Sigmoid colon (tissue), 7 donors: ENCODE data around the gene CACNA1E. TPM values are rescaled to one million over a fixed set of nuclear protein-coding genes. Genes with fewer than 3 reads are reported as not detected.

Experiments
- DNase-seq: peaks from one replicate; pipeline ENCODE4 v3.0.0-alpha.2; 2019
- H3K27ac ChIP-seq, 4 donors: fragments of 200-600 bp; sonication (generic); one replicate each; pipeline ENCODE4 v1.5.1; 2016 to 2019; ENCODE audit warnings: mild to moderate bottlenecking in 1 of 4
- H3K27me3 ChIP-seq, 3 donors: fragments of 200-600 bp; sonication (generic); one replicate each; pipeline ENCODE4 v1.5.1; 2019; ENCODE audit warnings: mild to moderate bottlenecking in 1 of 3
- H3K36me3 ChIP-seq, 4 donors: fragments of 200-600 bp; sonication (generic); one replicate each; pipeline ENCODE4 v1.5.1; 2016 to 2019
- H3K4me1 ChIP-seq, 4 donors: fragments of 200-600 bp; sonication (generic); one replicate each; pipeline ENCODE4 v1.5.1; 2017 to 2019
- H3K4me3 ChIP-seq, 4 donors: fragments of 200-600 bp; sonication (generic); one replicate each; pipeline ENCODE4 v1.5.1; 2017 to 2019; ENCODE audit warnings: mild to moderate bottlenecking in 2 of 4, moderate library complexity in 1 of 4
- H3K9me3 ChIP-seq, 4 donors: fragments of 200-600 bp in 3 of 4; sonication (generic) in 3 of 4; one replicate each; pipeline versions ENCODE4 v1.5.1 to v1.6.1; 2013 to 2019
- EP300 ChIP-seq, 4 donors: sonication (generic); formaldehyde crosslinking; IDR thresholded peaks; one replicate each; pipeline ENCODE4 v1.6.1; 2017; ENCODE audit warnings: antibody characterized with exemption in 4 of 4
- POLR2A ChIP-seq, 2 donors: fragments of 450-650 bp; IDR thresholded peaks; one replicate each; pipeline ENCODE4 v1.6.1; 2016; ENCODE audit warnings: antibody characterized with exemption in 2 of 2, mild to moderate bottlenecking in 2 of 2, moderate library complexity in 2 of 2
- POLR2AphosphoS5 ChIP-seq, 4 donors: sonication (generic); formaldehyde crosslinking; IDR thresholded peaks; one replicate each; pipeline ENCODE4 v1.6.1; 2017; ENCODE audit warnings: antibody characterized with exemption in 4 of 4
- WGBS, 2 donors: extraction: QIAGEN DNeasy Blood & Tissue Kit; methylation state at CpG; one replicate each; pipeline ENCODE4 v1.1.7; 2013; 5-methylcytosine and 5-hydroxymethylcytosine counted together
- intact Hi-C: fragments of 100-400 bp; cut with DNase I; formaldehyde crosslinking; loops from one replicate; pipeline ENCODE4 v1.15.1; 2023
- polyA plus RNA-seq, 3 donors: library from polyadenylated mRNA; stranded (reverse); fragments of 200-250 nt; gene quantifications; one replicate each; pipeline ENCODE4 v1.2.3, GENCODE V29; 2013
- total RNA-seq, 4 donors: library from RNA; depleted of rRNA; stranded (reverse); fragments of >200 nt; gene quantifications; one replicate each; pipeline ENCODE4 v1.1.0, GENCODE V29; 2016
- TF ChIP-seq, protein P1 (sequence below), 4 experiments: fragments of 450-650 bp in 3 of 4; fragments of 200-600 bp in 1 of 4; IDR thresholded peaks; one replicate each; pipeline ENCODE4 v1.5.1; 2016 to 2019; ENCODE audit warnings: antibody characterized with exemption in 4 of 4, mild to moderate bottlenecking in 3 of 4, moderate library complexity in 2 of 4
- donor health status: healthy with polysubstance abuse.
- donor health status: Bipolar disorder and iron deficiency.
- donor health status: healthy.

The CACNA1E gene
- total and polyA plus RNA-seq, 7 donors, result 0.16 to 1.1 (median 0.36) TPM; not detected in 2

DNA sequence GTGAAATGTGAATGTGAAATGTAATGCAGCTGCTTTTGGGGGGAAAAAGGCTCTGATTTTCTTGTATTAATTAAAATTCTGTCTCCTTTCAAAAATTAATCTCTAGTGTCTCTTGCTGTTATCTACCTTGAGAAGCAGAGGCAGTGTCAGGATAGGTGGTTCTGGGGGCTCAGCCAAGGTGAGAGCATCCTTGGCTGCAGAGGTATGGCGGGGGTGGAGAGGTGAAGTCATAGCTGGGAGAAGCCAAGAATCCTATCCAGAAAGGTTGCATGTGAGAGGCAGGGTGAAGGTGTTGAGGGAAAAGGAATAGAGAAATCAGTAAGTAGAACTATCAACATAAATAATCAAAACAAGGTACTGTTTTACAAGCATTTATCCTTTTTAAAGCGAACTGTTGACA lies 181.2 kb downstream of the CACNA1E start:
- intact Hi-C loops, result no loop called here
- no peak for DNase-seq
- 87 to 92% methylated on average over 2 of the region's 2 CpGs for WGBS, 2 donors
- Histone ChIP-seq H3K36me3 (no peaks in the 10 kb centered on the region), H3K9me3 (peaks cover 0 to 5% (median 0%) of the 10 kb centered on the region in 4 donors), H3K4me1 (no peaks in the 10 kb centered on the region), H3K4me3 (no peak overlapping the region), H3K27me3 (no peaks in the 10 kb centered on the region), H3K27ac (no peak overlapping the region)
- TF ChIP-seq POLR2AphosphoS5 (IDR thresholded peaks at IDR 0.05) (no peak), POLR2A (IDR thresholded peaks at IDR 0.05) (no peak), EP300 (IDR thresholded peaks at IDR 0.05) (no peak)
- TF ChIP-seq, protein P1, sequence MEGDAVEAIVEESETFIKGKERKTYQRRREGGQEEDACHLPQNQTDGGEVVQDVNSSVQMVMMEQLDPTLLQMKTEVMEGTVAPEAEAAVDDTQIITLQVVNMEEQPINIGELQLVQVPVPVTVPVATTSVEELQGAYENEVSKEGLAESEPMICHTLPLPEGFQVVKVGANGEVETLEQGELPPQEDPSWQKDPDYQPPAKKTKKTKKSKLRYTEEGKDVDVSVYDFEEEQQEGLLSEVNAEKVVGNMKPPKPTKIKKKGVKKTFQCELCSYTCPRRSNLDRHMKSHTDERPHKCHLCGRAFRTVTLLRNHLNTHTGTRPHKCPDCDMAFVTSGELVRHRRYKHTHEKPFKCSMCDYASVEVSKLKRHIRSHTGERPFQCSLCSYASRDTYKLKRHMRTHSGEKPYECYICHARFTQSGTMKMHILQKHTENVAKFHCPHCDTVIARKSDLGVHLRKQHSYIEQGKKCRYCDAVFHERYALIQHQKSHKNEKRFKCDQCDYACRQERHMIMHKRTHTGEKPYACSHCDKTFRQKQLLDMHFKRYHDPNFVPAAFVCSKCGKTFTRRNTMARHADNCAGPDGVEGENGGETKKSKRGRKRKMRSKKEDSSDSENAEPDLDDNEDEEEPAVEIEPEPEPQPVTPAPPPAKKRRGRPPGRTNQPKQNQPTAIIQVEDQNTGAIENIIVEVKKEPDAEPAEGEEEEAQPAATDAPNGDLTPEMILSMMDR (IDR thresholded peaks at IDR 0.05), result no peak

DNA sequence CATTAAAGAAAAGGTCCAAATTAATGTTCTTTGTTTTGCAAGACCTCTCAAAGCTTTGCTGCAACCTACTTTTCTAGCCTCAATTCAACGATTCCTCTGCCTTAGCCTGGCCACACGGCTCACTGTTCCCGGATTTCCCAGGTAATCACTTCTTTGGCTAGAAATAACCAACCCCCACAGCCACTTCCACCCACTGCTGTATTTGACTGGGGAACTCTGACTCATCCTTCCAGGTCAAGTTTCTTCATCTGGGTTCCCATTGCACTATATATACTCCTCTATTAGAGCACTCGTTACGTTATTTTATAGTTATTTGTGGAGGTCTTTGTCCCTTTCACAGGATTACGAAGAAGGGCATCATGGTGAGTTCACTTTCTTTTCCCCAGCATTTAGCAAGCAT lies 185.9 kb downstream of the CACNA1E start:
- Histone ChIP-seq H3K4me1 (no peaks in the 10 kb centered on the region), H3K27ac (no peak overlapping the region), H3K9me3 (peaks cover 0 to 4% (median 0%) of the 10 kb centered on the region in 4 donors), H3K36me3 (no peaks in the 10 kb centered on the region), H3K27me3 (no peaks in the 10 kb centered on the region), H3K4me3 (no peak overlapping the region)
- 73 to 79% methylated on average over 6 of the region's 6 CpGs for WGBS, 2 donors
- TF ChIP-seq, protein P1 (IDR thresholded peaks at IDR 0.05), result no peak
- TF ChIP-seq EP300 (IDR thresholded peaks at IDR 0.05) (no peak), POLR2A (IDR thresholded peaks at IDR 0.05) (no peak), POLR2AphosphoS5 (IDR thresholded peaks at IDR 0.05) (no peak)
- intact Hi-C loops, result no loop called here
- no peak for DNase-seq

- H3K4me1 ChIP-seq, result no peaks in the 10 kb centered on the region
- H3K4me3 ChIP-seq, result no peak overlapping the region
- H3K27me3 ChIP-seq, result no peaks in the 10 kb centered on the region
- H3K27ac ChIP-seq, result no peak overlapping the region
- H3K9me3 ChIP-seq, result peaks cover 0 to 4% (median 0%) of the 10 kb centered on the region in 4 donors
- intact Hi-C loops, result loop anchor here (5.0 kb wide), 1 partner anchor 197 kb away; no protein-coding TSS in a partner anchor
- H3K36me3 ChIP-seq, result no peaks in the 10 kb centered on the region
- TF ChIP-seq POLR2A (IDR thresholded peaks at IDR 0.05) (no peak), EP300 (IDR thresholded peaks at IDR 0.05) (no peak)
- WGBS, 2 donors, result 43 to 73% methylated on average over 3 of the region's 3 CpGs
- DNase-seq, result no peak
Observed at GRCh38 chr1:181674617-181675016, 191.3 kb downstream of the CACNA1E start.

GRCh38 chr1:181675091-181675917 lies 192.0 kb downstream of the CACNA1E start:
- Histone ChIP-seq H3K4me3 (no peak overlapping the region), H3K27me3 (no peaks in the 10 kb centered on the region), H3K4me1 (no peaks in the 10 kb centered on the region), H3K27ac (no peak overlapping the region), H3K9me3 (peaks cover 0 to 4% (median 0%) of the 10 kb centered on the region in 4 donors), H3K36me3 (no peaks in the 10 kb centered on the region)
- WGBS, 2 donors, result 54 to 69% methylated on average over 10 of the region's 10 CpGs
- DNase-seq, result no peak
- TF ChIP-seq, protein P1 (IDR thresholded peaks at IDR 0.05), result no peak
- TF ChIP-seq EP300 (IDR thresholded peaks at IDR 0.05), result no peak
- no peak for TF ChIP-seq POLR2AphosphoS5 (IDR thresholded peaks at IDR 0.05)
- TF ChIP-seq POLR2A (IDR thresholded peaks at IDR 0.05), result no peak
- intact Hi-C loops, result loop anchor here (5.0 kb wide), 1 partner anchor 198 kb away; no protein-coding TSS in a partner anchor

DNA sequence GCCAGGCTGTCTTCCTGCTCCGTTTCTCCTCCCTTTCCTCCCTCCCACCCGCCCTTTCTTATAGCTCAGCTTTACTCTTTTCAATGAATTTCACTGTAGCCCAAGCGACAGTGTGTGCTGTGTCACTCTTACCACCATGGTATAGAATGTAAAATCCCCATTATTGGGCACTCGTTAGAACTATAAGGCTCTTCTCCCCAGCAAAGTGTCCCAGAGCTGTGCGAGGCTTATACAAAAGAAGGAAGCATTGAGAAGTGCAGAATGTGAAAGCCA lies 192.5 kb downstream of the CACNA1E start:
- TF ChIP-seq POLR2A (IDR thresholded peaks at IDR 0.05) (no peak), POLR2AphosphoS5 (IDR thresholded peaks at IDR 0.05) (no peak), EP300 (IDR thresholded peaks at IDR 0.05) (no peak)
- TF ChIP-seq, protein P1 (IDR thresholded peaks at IDR 0.05), result no peak
- no peaks in the 10 kb centered on the region for H3K4me1 ChIP-seq
- no peak overlapping the region for H3K4me3 ChIP-seq
- no peak for DNase-seq
- intact Hi-C loops, result loop anchor here (5.0 kb wide), 1 partner anchor 199 kb away; no protein-coding TSS in a partner anchor
- 37 to 54% methylated on average over 5 of the region's 5 CpGs for WGBS, 2 donors
- H3K36me3 ChIP-seq, result no peaks in the 10 kb centered on the region
- H3K27me3 ChIP-seq, result no peaks in the 10 kb centered on the region
- H3K27ac ChIP-seq, result no peak overlapping the region
- H3K9me3 ChIP-seq, result peaks cover 0 to 4% (median 0%) of the 10 kb centered on the region in 4 donors
